HEK293T (cell line): Measurements from ENCODE around the gene PYCR2.
A peak's percentile ranks its signal among the peaks of the same experiment; 100 is the strongest.
"Not testable (repeated sequence)": the region's sequence is repeated elsewhere in the genome, so short reads cannot be mapped to it uniquely, and the experiment has no call there.

Source experiments
- CTCF ChIA-PET: fragments of 350-600 bp; formaldehyde crosslinking; extraction: SDS; loops from one replicate; lab custom pipeline; 2021; ENCODE audit warnings: antibody characterized with exemption, inconsistent platforms; lab: Yijun Ruan, JAX
- POLR2A ChIA-PET: fragments of 350-600 bp; formaldehyde crosslinking; extraction: SDS; loops from one replicate; lab custom pipeline; 2020; ENCODE audit warnings: antibody characterized with exemption, inconsistent platforms; lab: Yijun Ruan, JAX
- DNase-seq: peaks from one replicate; pipeline ENCODE4 v3.0.0; 2012; ENCODE audit warnings: mixed read lengths; ENCODE audit errors: extremely low spot score
- ARNT ChIP-seq: fragments of 450-650 bp; IDR thresholded peaks from 2 replicates; pipeline ENCODE4 v1.6.1; 2017; ENCODE audit warnings: mild to moderate bottlenecking
- BHLHE40 ChIP-seq: fragments of 450-650 bp; IDR thresholded peaks from 2 replicates; pipeline ENCODE4 v1.6.1; 2016; ENCODE audit warnings: mild to moderate bottlenecking, moderate library complexity, borderline replicate concordance
- CTBP1 ChIP-seq: fragments of 450-650 bp; IDR thresholded peaks from 2 replicates; pipeline ENCODE4 v1.6.1; 2016; ENCODE audit warnings: borderline replicate concordance
- ELF4 ChIP-seq: fragments of 450-650 bp; IDR thresholded peaks from 2 replicates; pipeline ENCODE4 v1.6.1; 2017; ENCODE audit warnings: antibody characterized with exemption
- FOXA1 ChIP-seq: fragments of 450-650 bp; IDR thresholded peaks from 2 replicates; pipeline ENCODE4 v1.6.1; 2016; ENCODE audit warnings: mild to moderate bottlenecking
- FOXK2 ChIP-seq: fragments of 450-650 bp; IDR thresholded peaks from 2 replicates; pipeline ENCODE4 v1.6.1; 2016; ENCODE audit warnings: mild to moderate bottlenecking
- FOXM1 ChIP-seq: fragments of 450-650 bp; IDR thresholded peaks from 2 replicates; pipeline ENCODE4 v1.6.1; 2017; ENCODE audit warnings: mild to moderate bottlenecking, borderline replicate concordance
- HDGF ChIP-seq: fragments of 450-650 bp; IDR thresholded peaks from 2 replicates; pipeline ENCODE4 v1.6.1; 2017; ENCODE audit warnings: antibody characterized with exemption, borderline replicate concordance
- L3MBTL2 ChIP-seq: fragments of 450-650 bp; conservative IDR thresholded peaks from 2 replicates; pipeline ENCODE4 v1.6.1; 2016; ENCODE audit warnings: mild to moderate bottlenecking
- LEF1 ChIP-seq: fragments of 450-650 bp; IDR thresholded peaks from 2 replicates; pipeline ENCODE4 v1.6.1; 2017; ENCODE audit warnings: mild to moderate bottlenecking, borderline replicate concordance
- NFRKB ChIP-seq: fragments of 450-650 bp; IDR thresholded peaks from 2 replicates; pipeline ENCODE4 v1.6.1; 2016; ENCODE audit warnings: mild to moderate bottlenecking, moderate library complexity
- PKNOX1 ChIP-seq: fragments of 450-650 bp; IDR thresholded peaks from 2 replicates; pipeline ENCODE4 v1.6.1; 2016
- SP1 ChIP-seq: fragments of 450-650 bp; IDR thresholded peaks from 2 replicates; pipeline ENCODE4 v1.6.1; 2017
- SUZ12 ChIP-seq: fragments of 450-650 bp; IDR thresholded peaks from 2 replicates; pipeline ENCODE4 v1.6.1; 2016; ENCODE audit warnings: mild to moderate bottlenecking
- TARDBP ChIP-seq: fragments of 450-650 bp; IDR thresholded peaks from 2 replicates; pipeline ENCODE4 v1.6.1; 2016
- ZNF384 ChIP-seq: fragments of 450-650 bp; IDR thresholded peaks from 2 replicates; pipeline ENCODE4 v1.6.1; 2016

PYCR2 gene

DNA sequence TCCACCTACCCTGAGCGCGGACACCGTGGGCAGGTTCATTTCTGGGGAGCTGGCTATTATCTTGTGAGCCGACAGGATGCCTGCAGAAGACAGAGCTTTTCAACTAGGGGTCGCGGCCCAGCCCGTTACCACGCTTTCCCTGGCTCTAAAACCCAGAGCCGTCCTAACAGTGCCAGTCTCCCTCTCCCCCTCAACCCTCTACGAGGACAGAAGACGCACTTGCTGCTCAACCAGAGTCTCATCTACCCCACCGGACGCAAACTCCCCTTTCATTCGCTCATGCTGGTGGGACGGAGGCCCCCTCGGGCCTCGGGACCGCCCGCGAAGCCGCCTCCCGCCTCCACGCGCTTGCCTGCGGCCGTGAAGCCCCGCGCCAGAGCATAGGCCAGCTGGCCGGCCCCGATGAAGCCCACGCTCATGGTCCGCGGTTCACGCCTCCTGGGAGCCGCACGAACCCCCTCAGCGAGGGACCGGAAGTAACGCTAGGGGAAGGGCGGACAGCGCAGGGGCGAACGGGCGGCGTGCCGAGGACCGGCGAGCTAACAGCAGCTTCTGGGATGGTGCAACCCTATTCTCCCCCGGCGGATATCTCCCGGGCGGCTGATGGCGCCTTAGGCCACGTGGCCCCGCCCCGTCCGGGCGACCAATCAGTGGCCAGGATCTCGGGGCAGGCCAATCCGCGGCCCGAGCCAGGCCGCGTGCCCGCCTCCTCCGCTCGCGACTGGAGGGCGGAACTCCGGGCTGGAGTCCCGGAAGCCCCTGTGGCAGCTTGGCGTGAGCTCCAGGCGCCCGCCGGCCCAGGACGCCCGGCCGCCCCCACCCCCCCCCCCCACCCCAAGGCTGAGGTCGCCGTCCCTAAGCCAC lies at the start of gene PYCR2:
Gene PYCR2 (minus strand): TSS at position 559 of the 864 bp plus-strand sequence. CDS start 140 bp downstream, at position 419.
- DNase-seq, result peak; percentile 100
- POLR2A ChIA-PET, result interaction anchor here (0.6 to 4.5 kb wide), 32 partner anchors 8 to 496 kb away, joined by 3 to 39 read pairs (median 4); partner anchors contain the start of genes EPHX1, H3-3A, LBR and LEFTY2
- CTCF ChIA-PET, result interaction anchor here (0.8 to 1.5 kb wide), 5 partner anchors 8 to 449 kb away, joined by 3 to 6 read pairs (median 3); partner anchors contain the start of gene SRP9
- TF ChIP-seq CTBP1 (no peak), TARDBP (no peak), ELF4 (peak; percentile 86), ARNT (no peak), L3MBTL2 (peak; percentile 90)

GRCh38 chr1:225973158-225973557 lies 49.1 kb upstream of the PYCR2 start:
- DNase-seq, result no peak
- POLR2A ChIA-PET, result interaction anchor here (1.5 kb wide), 1 partner anchor 91 kb away, joined by 3 read pairs; the partner anchor contains the start of gene TMEM63A
- TF ChIP-seq SP1, result no peak
- no peak for TF ChIP-seq FOXM1
- TF ChIP-seq ZNF384, result no peak
- no peak for TF ChIP-seq HDGF
- no peak for TF ChIP-seq CTBP1
- CTCF ChIA-PET, result interaction anchor here (0.8 to 1.3 kb wide), 7 partner anchors 10 to 499 kb away, joined by 3 to 7 read pairs (median 3); no protein-coding TSS in a partner anchor

GRCh38 chr1:225972344-225973152 lies 48.5 kb upstream of the PYCR2 start:
- TF ChIP-seq ZNF384 (no peak), ELF4 (no peak), FOXK2 (no peak), SUZ12 (no peak), L3MBTL2 (no peak), PKNOX1 (no peak), SP1 (no peak), FOXM1 (no peak), LEF1 (no peak), NFRKB (no peak), CTBP1 (no peak), TARDBP (no peak), FOXA1 (no peak), HDGF (no peak)
- ChIA-PET CTCF (interaction anchor here (0.8 to 1.3 kb wide), 7 partner anchors 10 to 498 kb away, joined by 3 to 7 read pairs (median 4); no protein-coding TSS in a partner anchor), POLR2A (interaction anchor here (1.5 kb wide), 1 partner anchor 90 kb away, joined by 3 read pairs; the partner anchor contains the start of gene TMEM63A)
- no peak for DNase-seq

GRCh38 chr1:225970592-225971157 lies 46.6 kb upstream of the PYCR2 start:
- DNase-seq, POLR2A ChIA-PET: not testable (repeated sequence)
- CTCF ChIA-PET, result interaction anchor here (0.5 to 0.8 kb wide), 3 partner anchors 8 to 54 kb away, joined by 3 to 5 read pairs (median 4); no protein-coding TSS in a partner anchor

DNA sequence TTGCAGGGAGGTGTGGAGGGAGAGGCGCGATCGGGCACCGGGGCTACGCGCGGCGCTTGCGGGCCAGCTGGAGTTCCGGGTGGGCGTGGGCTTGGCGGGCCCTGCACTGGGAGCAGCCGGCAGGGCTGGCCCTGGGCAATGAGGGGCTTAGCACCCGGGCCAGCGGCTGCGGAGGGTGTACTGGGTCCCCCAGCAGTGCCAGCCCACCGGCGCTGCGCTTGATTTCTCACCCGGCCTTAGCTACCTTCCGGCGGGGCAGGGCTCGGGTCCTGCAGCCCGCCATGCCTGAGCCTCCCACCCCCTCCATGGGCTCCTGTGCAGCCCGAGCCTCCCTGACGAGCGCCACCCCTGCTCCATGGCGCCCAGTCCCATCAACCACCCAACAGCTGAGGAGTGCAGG lies 45.7 kb upstream of the PYCR2 start:
- CTCF ChIA-PET, result interaction anchor here (0.5 kb wide), 1 partner anchor 55 kb away, joined by 4 read pairs; no protein-coding TSS in a partner anchor
- POLR2A ChIA-PET, DNase-seq: not testable (repeated sequence)

DNA sequence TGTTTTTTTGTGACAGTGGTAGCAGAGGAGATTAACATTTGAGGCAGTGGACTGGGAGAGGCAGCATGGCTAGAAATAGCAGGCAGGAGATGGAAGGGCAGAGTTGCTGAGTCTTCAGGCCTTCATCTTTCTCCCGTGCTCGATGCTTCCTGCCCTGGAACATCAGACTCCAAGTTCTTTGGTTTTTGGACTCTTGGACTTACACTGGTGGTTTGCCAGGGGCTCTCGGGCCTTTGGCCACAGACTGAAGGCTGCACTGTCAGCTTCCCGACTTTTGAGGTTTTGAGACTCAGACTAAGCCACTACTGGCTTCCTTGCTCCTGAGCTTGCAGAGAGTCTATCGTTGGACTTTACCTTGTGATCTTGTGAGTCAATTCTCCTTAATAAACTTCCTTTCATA lies 41.2 kb upstream of the PYCR2 start:
- DNase-seq, result no peak
- TF ChIP-seq TARDBP (no peak), ELF4 (no peak), NFRKB (no peak), SP1 (no peak), SUZ12 (no peak), BHLHE40 (no peak), CTBP1 (no peak), ARNT (no peak)
- POLR2A ChIA-PET, result no interaction called here
- CTCF ChIA-PET, result interaction anchor here (1.1 kb wide), 1 partner anchor 491 kb away, joined by 3 read pairs; no protein-coding TSS in a partner anchor

DNA sequence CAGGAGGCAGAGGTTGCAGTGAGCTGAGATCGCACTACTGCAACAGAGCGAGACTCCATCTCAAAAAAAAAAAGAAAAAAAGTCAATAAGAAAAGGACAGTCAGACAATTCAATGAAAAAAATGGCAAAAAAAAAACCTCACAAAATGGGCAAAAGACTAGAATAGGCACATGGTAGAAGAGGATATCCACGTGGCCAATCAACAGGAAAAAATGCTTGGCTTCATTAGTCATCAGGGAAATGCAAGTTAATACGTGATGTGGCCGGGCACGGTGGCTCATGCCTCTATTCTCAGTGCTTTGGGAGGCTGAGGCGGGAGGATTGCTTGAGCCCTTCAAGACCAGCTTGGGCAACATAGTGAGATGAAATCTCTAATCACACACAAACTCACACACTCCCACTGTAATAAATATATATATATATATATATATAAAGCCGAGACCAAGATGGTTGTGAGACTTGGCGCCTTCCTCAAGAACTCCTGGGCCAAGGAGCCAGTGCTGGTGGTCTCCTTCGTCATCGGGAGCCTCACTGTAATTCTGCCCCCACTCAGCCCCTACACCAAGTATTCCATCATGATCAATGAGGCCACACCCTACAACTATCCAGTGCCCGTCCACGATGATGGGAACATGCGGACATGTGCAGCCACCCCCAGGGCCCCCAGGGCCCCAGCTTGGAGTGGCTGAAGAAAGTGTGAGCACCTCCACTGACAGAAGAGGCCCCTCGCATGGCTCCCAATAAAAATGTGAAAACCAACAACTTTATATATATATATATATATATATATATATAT lies 39.9 kb upstream of the PYCR2 start:
- POLR2A ChIA-PET, result no interaction called here
- TF ChIP-seq TARDBP (no peak), ZNF384 (no peak), SUZ12 (no peak), PKNOX1 (no peak), HDGF (no peak), FOXM1 (no peak), LEF1 (no peak), ELF4 (no peak), FOXK2 (no peak), BHLHE40 (no peak), NFRKB (no peak), CTBP1 (no peak), SP1 (no peak), L3MBTL2 (no peak)
- no peak for DNase-seq
- CTCF ChIA-PET, result interaction anchor here (0.7 to 1.8 kb wide), 6 partner anchors 9 to 495 kb away, joined by 3 to 8 read pairs (median 4); partner anchors contain the start of gene PARP1
